ENCODE measurements around the gene SESN1. TPM values are rescaled to one million over a fixed set of nuclear protein-coding genes. Genes with fewer than 3 reads are reported as not detected.

Gene SESN1
- total RNA-seq, 4 donors from 2014 or later, result 22.8 to 87.5 (median 43.4) TPM

DNA sequence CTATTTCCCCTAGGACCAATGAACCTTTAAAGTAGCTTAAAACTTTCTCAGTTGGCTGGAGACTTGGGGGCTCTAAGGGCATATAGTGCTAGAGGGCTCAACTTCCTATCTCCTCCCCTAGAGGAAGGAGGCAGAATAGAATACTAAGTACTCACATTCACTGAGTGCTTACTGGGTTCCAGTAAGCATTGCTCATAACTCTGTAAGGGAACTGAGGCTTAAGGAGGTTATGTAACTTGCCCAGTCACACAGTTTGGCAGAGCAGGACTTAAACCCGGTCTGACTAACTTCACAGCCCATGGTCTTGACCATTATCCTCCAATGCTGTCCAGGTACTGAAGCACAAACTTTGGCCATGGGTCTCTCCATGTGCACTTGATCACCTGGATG is 12.5 kb downstream of the SESN1 start:
- Histone ChIP-seq H3K27me3 (no peaks in the 10 kb centered on the region), H3K4me3 (no peak overlapping the region), H3K27ac (no peak overlapping the region), H3K36me3 (no peaks in the 10 kb centered on the region), H3K4me1 (no peaks in the 10 kb centered on the region), H3K9me3 (no peaks in the 10 kb centered on the region)
- no peak for TF ChIP-seq CTCF (IDR thresholded peaks at IDR 0.05)
- TF ChIP-seq POLR2A (IDR thresholded peaks at IDR 0.05), result no peak
- no peak for DNase-seq

DNA sequence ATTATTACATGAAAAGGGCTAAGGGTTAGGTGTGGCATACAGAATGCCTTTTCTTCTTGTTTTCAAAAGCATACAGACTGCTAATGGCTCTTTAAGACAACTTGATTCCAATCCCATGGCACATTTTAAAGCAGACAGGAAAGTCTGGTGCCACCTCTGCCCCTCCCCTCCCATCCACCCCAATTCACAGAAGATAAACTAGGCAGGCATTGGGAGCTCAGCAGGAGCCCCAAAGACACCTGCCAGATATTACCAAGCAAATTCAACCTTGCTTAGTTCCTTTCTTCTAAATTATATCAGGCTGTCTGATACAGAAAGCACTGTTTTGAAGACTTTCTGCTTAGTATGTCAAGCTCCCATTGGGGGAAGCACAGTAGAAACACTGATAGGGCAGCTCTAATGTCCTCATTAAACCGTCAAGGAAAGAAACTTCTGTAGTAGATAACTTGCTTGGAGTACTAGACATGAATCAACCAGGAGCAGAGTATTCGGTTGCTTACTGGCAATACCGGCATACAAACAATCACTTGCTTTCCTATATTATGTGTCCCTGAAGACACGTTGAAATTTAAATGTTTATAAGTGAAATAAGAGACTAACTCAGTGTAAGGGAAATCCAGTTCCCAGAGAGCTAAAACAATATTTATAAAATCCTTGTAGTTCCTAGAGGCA is 13.0 kb downstream of the SESN1 start:
- Histone ChIP-seq H3K36me3 (no peaks in the 10 kb centered on the region), H3K9me3 (no peaks in the 10 kb centered on the region), H3K4me1 (no peaks in the 10 kb centered on the region), H3K27ac (peak overlapping the region in 1 of 4 donors; percentile 5), H3K4me3 (no peak overlapping the region), H3K27me3 (no peaks in the 10 kb centered on the region)
- no peak for DNase-seq
- no peak for TF ChIP-seq POLR2A (IDR thresholded peaks at IDR 0.05)
- TF ChIP-seq CTCF (IDR thresholded peaks at IDR 0.05), result no peak

- TF ChIP-seq POLR2A (IDR thresholded peaks at IDR 0.05) (no peak), CTCF (IDR thresholded peaks at IDR 0.05) (no peak)
- H3K36me3 ChIP-seq, result no peaks in the 10 kb centered on the region
- no peaks in the 10 kb centered on the region for H3K27me3 ChIP-seq
- no peak overlapping the region for H3K27ac ChIP-seq
- H3K9me3 ChIP-seq, result no peaks in the 10 kb centered on the region
- no peak for DNase-seq
- H3K4me1 ChIP-seq, result no peaks in the 10 kb centered on the region
- no peak overlapping the region for H3K4me3 ChIP-seq
Observed at GRCh38 chr6:109081026-109081425, 13.6 kb downstream of the SESN1 start.

DNA sequence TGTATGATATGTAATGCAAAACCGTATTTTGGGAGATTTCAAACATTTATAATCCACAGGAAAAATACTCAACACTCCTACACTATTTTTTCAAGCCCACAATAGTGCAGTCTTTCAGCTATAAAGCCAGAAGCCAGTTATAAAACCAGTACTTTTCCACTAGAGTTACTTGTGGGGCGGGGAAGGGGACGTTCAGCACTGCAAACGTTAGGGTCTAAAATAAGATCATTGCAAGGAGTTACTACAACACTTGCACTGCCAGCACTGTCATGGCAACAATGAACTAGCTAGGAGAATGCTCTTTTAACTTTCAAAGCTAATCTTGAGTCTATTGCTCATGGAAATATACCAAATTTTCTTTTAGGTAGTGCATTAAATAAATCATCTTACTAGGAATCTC is 14.7 kb downstream of the SESN1 start:
- Histone ChIP-seq H3K36me3 (no peaks in the 10 kb centered on the region), H3K27ac (peak overlapping the region in 1 of 4 donors; percentile 63), H3K27me3 (no peaks in the 10 kb centered on the region), H3K4me1 (no peaks in the 10 kb centered on the region), H3K4me3 (no peak overlapping the region), H3K9me3 (no peaks in the 10 kb centered on the region)
- no peak for TF ChIP-seq POLR2A (IDR thresholded peaks at IDR 0.05)
- no peak for TF ChIP-seq CTCF (IDR thresholded peaks at IDR 0.05)
- no peak for DNase-seq

DNA sequence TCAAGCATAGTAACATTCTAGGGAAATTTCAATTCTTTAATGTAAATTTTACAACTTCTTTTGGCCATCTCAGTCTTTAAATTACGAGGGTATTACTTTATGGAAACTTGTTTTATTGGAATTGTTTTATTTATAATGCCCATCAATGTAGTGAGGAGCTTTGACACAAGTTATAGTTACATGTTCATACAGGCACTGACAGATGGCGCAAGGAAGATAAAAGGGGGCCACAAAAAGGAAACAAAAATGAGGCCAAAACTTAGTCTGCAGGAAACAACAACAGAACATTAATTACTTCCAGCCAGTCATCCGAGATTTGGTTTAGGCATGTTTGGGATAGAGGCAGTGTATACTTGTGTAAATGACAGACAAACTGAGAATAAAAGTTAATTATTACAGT is 18.3 kb downstream of the SESN1 start:
- no peaks in the 10 kb centered on the region for H3K27me3 ChIP-seq
- H3K4me1 ChIP-seq, result peaks cover 0 to 22% (median 0%) of the 10 kb centered on the region in 4 donors
- no peak for DNase-seq
- no peak overlapping the region for H3K27ac ChIP-seq
- TF ChIP-seq CTCF (IDR thresholded peaks at IDR 0.05) (no peak), POLR2A (IDR thresholded peaks at IDR 0.05) (no peak)
- no peak overlapping the region for H3K4me3 ChIP-seq
- no peaks in the 10 kb centered on the region for H3K36me3 ChIP-seq
- no peaks in the 10 kb centered on the region for H3K9me3 ChIP-seq

DNA sequence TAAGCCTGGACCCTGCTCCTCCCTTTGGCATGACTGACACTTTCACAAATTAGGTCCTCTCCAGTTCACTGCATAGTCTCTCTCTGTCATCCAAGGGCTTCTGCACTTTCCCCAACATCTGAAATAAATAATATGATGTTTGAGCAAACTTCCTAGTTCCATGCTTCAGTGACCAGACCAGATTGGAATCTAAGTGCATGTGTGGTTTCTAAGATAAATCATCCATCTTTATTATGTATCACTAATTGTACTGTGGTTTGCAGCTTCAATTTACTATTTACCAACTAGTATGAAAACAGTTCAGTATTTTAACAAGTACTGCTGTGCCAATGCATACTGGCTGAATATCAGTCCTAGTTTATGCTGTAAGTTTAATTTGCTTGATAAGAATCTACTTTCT is 18.7 kb downstream of the SESN1 start:
- Histone ChIP-seq H3K4me1 (peaks cover 0 to 25% (median 0%) of the 10 kb centered on the region in 4 donors), H3K9me3 (no peaks in the 10 kb centered on the region), H3K27ac (no peak overlapping the region), H3K4me3 (no peak overlapping the region), H3K36me3 (no peaks in the 10 kb centered on the region), H3K27me3 (no peaks in the 10 kb centered on the region)
- no peak for TF ChIP-seq CTCF (IDR thresholded peaks at IDR 0.05)
- TF ChIP-seq POLR2A (IDR thresholded peaks at IDR 0.05), result no peak
- DNase-seq, result no peak

Measured in Peyer's patch (tissue), 4 donors.